GM18861 (cell line): ENCODE measurements around the gene ARMC9.
"Not testable (repeated sequence)": the region's sequence is repeated elsewhere in the genome, so short reads cannot be mapped to it uniquely, and the experiment has no call there.

Source experiments
- ATAC-seq: cut with Tn5 transposase; IDR thresholded peaks from one replicate; pipeline ENCODE4 v1.9.1; 2021; ENCODE audit not compliant: unreplicated experiment

ARMC9 gene, protein sequence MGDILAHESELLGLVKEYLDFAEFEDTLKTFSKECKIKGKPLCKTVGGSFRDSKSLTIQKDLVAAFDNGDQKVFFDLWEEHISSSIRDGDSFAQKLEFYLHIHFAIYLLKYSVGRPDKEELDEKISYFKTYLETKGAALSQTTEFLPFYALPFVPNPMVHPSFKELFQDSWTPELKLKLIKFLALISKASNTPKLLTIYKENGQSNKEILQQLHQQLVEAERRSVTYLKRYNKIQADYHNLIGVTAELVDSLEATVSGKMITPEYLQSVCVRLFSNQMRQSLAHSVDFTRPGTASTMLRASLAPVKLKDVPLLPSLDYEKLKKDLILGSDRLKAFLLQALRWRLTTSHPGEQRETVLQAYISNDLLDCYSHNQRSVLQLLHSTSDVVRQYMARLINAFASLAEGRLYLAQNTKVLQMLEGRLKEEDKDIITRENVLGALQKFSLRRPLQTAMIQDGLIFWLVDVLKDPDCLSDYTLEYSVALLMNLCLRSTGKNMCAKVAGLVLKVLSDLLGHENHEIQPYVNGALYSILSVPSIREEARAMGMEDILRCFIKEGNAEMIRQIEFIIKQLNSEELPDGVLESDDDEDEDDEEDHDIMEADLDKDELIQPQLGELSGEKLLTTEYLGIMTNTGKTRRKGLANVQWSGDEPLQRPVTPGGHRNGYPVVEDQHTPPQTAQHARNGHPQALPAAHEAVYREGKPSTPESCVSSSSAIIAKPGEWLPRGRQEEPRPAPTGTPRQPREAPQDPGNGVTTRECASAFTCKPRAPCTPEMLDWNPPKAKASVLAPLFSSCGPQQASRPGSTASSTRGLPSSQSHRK

DNA sequence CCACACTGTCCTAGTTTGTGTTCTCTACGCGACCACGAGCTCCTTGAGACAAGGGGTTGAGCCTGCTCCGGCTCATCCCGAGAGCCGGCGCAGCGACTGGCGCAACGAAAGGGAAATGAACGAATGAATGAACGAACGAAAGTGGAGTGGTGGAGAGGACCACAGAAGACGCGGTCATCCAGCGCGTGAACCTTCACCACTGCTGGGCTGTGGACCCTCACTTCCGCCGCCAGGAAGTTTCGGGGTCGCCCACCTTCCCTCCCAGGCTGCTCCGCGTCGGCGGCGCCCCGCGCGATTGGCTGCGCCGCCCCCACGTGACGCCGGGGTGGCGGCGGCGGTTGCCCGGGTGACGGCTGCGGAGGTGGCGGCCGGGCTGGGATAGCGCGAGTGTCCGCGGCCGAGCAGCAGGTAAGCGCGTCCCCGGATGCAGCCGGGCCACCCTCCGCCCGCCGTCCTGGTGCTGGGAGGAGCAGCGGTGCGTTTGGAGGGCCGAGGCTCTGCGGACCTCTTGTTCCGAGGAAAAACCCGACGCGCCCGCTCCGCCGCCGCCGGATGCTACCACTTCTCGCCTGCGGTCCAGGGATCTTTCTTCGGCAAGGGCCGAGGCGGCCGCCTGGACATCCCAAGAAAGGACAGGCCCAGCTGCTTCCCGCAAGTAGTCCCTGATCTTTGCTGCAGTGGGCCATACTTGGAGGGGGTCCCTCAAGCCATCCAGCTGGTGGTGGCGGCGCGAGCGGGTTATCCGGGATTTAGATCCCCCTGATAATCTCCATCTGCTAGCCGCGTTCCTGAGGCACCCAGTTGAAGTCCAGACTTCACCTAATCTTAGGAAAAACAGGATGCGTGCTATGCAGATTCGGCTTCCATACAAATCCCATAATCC, at the start of gene ARMC9:
Gene ARMC9, plus strand, starts transcription at position 341 of the 883 bp plus-strand sequence. CDS start 7,608 bp downstream, outside the sequence.
- peak; percentile 94 for ATAC-seq

DNA sequence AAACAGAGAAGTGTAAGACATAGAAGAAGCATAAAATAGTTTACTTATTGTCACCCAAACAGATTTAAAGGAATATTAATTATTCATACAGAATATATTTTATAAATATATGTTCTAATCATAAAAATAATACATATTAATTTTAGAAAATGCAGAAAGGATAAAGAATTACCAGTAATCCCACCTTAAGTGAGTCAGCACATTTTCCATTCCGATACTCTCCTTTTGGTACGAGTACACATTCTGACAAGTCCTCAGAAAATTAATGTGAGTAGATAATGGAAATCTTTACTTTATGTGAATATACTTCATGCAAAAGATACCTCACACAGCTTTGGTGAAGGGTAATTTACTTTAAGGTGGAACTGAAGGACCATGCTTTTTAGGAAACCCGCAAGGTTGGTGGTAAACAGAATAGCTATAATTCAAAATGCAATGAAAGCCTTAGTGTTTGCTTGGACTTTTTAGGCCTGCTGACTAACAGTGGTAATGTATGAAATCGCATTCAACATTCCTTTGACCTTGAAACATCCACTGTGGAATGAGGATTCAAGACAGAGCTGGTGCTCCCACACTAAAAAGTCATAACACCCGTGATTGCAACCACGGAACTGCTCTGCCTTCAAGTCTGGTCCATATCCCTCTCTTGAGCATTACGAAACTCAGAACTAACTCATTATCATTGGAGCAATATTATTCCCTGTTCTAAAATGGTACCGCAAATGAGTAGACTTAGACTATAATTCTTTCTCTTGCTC, 45.5 kb upstream of the ARMC9 start:
- no peak for ATAC-seq

DNA sequence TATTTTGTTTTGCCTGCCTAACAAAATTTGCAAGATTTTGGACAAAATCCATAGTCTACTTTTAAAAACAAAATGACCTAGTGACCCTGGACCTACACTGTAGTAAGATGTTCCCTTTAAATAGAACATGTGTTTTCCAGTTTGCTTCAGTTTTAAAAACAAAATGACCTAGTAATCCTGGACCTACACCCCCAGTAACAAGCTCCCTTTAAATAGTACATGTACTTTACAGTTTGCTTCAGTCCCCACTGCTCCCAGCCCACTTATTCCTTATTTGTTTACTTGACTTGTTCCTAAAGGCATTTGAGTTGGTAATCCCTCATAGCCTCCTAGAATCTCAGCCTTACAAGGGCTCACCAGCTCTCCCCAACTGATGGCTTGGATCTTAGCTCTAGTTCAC, 39.1 kb upstream of the ARMC9 start:
- ATAC-seq: no peak

DNA sequence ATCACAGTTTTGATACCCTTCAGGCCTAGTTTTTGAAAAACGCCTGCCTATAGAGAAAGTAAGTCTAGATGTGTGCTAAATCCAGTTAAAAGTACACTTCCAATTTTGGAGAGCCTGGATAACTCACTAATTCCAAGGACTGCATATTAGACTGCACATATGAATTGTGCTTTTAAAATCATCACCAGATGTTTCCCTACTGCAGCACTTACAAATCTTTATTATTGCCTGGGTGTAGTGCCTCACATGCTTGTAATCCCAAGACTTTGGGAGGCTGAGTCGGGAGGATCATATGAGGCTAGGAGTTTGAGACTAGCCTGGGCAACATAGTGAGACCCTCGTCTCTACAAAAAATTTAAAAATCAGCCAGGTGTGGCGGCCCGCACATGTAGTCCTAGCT, 37.7 kb upstream of the ARMC9 start:
- no peak for ATAC-seq

DNA sequence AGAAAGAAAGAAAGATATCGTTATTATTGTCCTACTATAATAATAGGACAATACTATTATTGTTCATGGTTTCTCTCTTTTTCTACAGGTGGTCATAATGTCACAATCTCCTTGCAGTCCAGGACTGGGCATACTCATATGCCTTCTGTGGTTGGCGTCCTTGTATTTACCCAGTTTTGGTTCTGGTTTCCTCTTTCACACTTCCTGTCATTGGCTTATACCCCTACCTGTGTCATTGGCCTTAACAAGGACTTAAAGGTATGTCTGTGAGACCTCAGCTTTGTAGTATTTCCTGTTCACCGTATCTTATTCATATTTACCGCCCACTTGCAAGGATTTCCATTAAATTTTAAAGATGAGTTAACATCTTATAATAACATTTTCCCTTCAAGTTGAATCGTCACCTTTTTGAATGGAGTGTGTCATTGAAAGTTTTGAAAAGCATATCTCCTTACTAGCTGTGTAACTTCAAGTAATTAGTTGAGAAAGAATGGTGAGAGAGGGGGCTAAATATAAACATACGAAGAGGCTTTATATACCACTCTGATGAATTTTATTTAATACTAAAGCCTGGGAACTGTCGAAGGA, 37.1 kb upstream of the ARMC9 start:
- ATAC-seq: peak; percentile 42

DNA sequence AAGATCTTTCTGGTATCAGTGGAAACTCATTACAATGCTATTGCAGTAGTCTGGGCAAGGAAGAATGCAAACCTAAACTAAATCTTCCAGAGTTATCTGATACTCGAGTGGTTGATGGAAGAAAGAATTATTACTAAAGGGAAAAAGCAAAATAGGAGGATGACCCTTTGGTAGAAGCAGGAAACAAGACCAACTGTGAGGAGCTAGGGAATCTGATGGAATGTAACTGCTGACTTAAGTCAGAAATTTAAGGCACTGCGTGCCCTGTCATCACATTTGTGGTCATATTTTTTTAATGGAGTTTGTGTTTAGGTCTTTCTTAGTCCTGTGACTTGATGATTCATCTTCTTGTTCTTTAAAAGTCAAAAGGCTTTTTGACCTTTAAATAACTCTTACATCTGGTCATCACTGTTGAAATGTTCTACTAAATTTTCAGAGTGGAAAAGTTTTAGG, 36.5 kb upstream of the ARMC9 start:
- ATAC-seq: no peak

DNA sequence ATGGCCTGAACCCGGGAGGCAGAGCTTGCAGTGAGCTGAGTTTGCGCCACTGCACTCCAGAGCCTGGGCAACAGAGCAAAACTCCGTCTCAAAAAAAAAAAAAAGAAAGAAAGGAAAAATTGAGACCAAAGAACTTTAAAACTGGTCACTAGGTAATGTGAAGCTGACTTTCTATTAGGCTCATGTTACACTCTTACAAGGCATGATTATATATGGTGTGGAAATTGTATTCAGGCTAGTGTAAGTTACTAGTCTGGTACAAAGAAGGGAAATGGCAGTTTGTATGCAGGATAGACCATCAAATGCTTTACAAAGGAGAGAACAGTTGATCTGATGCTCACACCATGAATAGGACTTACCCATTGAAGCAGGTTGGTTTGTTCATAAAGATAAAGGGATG, 35.4 kb upstream of the ARMC9 start:
- ATAC-seq: no peak

DNA sequence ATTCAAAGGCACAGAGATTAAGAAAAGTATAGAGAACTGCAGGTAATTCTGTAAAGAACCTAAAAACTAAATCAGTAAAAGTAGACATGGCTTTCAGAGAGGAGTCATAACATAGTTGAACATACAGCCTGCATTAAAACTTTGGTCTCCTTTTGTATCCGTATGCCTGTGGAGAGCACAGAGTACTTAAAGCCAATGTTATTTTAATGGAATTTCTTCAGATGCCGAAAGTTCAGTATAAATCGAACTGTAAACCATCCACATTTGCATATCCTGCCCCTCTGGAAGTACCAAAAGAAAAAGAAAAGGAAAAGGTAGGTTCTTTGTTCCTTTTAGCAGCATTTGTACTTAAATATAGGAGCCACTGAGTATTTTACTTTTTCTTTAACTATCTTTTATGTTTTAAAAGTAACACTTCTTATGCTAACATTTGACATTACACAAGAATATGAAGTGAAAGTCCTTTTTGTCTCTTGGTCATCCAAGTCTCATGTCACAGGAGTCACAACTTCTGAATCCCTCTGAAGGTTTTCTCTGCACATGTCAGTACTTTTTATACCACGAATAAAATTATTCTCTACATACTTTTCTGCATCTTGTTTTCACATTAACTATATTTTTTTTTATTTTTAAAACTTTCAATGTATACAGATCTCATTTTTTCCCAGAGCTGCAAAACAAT, 34.9 kb upstream of the ARMC9 start:
- ATAC-seq: no peak

DNA sequence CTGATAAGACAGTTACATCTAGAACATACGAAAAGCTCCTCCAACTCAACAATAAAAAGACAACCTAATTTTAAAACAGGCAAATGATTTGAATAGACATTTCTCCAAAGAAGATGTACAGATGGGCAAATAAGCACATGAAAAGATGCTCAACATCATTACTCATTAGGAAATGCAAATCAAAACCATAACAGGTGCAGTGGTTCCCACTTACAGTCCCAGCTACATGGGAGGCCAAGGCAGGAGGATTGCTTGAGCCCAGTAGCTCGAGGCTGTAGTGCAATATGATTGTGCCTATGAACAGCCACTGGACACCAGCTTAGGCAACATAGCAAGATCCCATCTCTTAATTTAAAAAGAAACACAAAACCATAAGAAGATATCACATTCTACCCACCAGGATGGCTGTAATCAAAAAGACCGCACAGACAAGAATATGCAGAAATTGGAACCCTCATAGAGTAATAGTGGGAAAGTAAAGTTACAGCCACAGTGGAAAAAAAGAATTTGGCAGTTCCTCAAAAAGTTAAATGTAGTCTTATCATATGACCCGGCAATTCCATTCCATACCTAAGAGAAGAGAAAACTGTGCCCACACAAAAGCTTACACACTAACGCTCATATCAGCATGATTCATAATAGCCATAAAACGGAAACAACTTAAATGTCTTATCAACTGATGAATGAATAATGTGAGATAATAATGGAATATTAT, 30.5 kb upstream of the ARMC9 start:
- no peak for ATAC-seq

DNA sequence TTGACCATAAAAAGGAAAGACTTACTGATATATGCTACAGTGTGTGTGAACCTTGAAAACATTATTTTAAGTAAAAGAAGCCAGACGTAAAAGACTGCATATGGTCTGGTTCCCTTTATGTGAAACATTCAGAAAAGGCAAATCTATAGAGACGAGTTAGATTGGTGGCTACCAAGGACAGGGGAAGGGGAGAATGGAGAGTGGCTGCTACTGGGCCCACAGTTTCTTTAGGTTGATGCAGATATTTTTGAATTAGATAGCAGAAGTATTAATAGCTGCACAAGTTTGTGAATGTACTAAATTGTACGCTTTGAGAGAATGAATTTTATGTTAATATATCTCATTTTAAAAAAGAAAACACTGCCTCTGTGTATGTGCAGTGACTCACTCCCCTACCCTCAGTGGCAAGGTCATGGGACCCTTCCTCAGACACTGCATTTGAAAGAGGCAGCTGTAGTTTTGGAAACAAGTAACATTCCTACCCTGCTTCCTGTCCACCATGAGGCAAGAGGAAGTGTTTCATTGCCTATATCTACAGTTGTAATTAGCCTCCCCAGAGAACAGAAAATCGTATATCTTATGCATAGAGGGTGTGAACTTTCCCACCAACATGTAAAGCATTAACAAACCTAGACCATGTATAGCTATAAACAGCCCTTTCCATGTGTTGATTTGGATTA, 29.8 kb upstream of the ARMC9 start:
- no peak for ATAC-seq

DNA sequence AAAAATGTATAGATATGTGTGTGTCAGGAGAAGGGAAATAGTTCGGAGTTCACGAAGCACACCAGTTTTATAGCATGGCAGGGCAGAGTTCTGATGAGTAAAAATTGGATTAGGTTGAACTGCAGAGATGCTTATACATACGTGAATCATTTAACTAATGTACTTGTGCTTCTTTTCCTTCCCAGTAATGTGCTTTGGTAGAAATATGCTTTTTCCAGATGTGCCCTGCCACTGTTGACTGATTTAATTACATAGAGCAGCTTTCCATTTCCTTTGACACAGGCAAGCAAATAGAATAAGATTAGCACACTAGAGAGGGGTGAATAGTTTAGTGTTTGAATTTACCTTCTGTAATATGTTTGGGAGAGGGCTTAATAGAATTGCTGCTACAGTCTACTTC, 28.9 kb upstream of the ARMC9 start:
- ATAC-seq: no peak

DNA sequence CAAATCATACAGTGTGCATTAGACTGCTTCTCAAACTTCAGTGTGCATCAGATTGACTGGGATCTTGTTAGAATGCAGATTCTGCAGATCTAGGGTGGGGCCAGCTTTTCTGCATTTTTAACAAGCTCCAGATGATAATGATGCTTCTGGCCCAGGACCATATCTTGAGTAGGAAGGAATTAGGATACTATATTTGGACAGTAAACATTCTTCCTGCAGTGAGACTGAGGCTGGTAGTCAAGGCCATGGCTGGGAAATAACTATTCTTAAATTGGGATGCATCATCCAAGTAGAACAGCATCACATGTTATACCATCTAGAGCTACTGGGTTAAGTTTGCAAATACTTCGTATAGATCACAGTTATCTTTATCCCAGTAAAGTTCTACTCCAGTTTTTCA, 28.4 kb upstream of the ARMC9 start:
- ATAC-seq: no peak

DNA sequence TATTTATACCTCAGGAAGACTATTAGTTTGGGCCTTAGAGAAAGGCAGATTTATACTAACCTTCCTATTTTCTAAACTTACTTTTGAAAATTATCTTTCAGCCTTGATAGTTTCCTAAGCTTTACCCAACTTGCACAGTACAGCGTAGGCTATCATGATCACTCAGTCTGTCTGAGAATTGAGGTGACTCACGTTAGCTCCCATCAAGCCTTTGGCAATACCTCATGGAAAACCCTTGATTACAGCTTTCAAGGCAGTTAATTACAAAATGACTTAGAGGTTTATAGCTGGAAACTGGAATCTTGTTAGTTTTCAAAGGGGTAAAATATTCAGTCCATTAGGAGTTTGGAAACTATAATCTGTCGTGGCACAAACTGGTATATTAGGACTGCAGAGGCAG, 26.4 kb upstream of the ARMC9 start:
- ATAC-seq: no peak

DNA sequence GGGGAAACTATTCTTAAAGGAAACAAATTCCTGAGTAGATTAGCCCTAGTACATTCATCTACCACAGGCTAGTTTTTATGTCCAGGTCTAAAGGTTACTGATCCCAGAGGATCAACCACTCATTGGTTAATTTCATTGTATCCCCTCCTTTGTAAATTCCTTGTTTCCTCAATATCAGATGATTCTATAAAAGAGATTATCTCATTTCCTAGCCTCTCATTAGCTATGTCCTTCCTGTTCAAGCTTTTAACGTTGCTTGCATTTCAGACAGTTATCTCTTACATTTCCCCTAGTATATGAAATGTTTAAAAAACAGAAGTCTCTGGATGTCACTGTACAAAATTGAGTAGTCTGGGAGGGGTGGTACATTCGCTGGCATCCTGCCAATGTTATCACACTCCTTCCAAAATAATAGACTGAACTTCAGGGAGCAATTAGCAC, 24.2 kb upstream of the ARMC9 start:
- no peak for ATAC-seq

DNA sequence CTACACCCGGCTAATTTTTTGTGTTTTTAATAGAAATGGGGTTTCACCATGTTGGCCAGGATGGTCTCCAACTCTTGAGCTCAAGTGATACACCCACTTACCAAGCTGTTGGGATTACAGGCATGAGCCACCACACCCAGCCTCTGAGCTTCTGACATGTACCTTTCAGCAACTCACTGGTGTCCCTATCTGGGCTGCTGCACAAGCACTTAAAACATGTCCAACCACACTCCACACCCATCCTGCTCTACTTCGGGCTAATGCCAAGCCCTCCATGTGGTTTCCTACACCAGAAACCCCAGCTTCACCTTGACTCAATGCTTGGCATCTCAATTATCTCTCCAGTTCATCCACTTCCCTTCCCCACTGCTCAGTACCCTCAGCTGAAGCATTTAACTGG, 22.4 kb upstream of the ARMC9 start:
- no peak for ATAC-seq

DNA sequence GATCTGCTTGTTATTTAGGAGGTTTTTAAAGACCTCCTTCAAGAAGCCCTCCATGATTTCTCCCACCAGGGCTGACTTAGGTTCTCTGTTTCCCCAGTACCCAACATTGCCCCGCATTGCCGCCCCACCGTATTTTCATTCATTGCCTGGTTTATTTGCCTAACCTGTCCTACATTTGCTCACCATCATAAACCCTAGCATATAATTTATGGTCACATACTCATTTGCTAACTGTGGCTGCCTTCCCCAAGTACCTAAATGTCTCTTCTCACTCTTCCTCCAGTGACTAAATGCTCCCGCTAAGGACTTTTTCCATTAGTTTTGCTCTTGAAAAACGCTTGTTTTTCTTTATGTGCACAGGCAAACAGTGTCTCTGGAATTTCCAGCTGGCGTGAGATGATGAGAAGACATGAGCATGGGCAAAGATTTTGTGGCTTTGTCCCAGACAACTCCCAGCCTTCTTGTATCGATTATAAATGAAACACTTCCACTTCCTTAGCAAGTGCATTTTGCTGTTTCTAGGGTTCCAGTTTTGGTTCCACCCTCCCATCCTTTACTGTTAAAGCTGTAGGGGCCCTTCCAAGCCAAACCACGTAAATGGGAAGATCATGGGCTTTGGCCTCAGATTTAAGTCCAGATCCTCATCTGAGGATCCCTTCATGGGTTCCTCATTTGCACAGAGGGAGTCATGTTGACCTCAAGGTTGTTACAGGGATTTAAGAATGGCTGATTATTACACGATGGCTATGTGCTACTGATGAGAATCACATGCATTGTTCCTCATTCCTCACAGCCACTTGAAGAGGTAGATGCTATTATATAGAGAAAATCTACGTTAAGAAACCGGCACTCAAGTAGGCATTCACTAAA, 21.0 kb upstream of the ARMC9 start:
- no peak for ATAC-seq

DNA sequence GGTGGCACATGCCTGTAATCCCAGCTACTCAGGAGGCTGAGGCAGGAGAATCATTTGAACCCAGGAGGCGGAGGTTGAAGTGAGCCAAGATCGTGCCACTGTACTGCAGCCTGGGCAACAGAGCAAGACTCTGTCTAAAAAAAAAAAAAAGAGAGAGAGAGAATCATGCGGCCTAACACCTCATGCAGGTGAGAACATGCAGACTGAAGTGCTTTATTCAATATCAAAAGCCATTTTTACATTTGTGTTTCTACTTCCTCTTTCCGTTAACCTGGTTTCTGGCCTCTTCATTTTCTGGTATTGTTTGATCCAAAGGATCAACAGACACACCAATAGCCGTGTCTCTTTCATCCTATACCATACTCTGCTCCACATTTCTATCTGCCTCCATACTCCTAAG, 19.6 kb upstream of the ARMC9 start:
- not testable (repeated sequence) for ATAC-seq
